ENCODE results near the gene FTMT.

Gene FTMT

DNA sequence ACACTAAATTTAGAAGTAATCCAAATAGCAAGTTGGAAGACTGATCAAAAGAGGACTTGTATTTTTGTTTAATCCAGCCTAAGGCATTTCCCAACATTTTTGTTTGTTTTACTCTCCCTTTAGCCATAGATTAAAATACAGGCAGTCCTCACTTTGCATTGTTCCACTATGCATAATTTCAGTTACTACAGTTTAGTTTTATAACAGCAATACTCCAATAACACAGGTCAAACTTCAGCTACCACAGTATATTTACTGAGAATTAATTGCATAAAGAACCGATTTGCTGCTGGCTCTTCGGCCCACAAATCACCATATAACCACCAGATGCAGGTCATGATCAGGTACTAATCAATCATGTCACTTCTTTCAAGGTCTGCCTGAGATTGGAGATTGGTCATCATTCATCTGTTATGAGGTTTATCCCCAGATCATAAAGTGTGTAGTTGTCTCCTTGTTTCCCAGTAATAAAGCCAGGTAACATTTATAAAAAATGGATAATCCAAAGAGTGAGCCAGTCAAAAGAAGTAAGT, 12.1 kb downstream of the FTMT start:
- Histone ChIP-seq H3K9ac (ENCODE audit: low read length) (no peak overlapping the region), H3K27ac (ENCODE audit: low read depth, low read length) (no peak overlapping the region), H3K9me3 (ENCODE audit: low read length) (no peaks in the 10 kb centered on the region), H3K4me3 (ENCODE audit: low read depth in 1 of 2, low read length in 2 of 2) (no peak overlapping the region), H3K36me3 (ENCODE audit: insufficient read depth, low read length) (no peaks in the 10 kb centered on the region), H3K4me1 (ENCODE audit: insufficient read depth, low read length) (no peaks in the 10 kb centered on the region), H3K27me3 (ENCODE audit: control insufficient read depth in 1 of 2, insufficient read depth in 2 of 2, low read length in 2 of 2) (no peaks in the 10 kb centered on the region)

- Histone ChIP-seq H3K4me1 (ENCODE audit: insufficient read depth, low read length) (no peaks in the 10 kb centered on the region), H3K9ac (ENCODE audit: low read length) (no peak overlapping the region), H3K36me3 (ENCODE audit: insufficient read depth, low read length) (no peaks in the 10 kb centered on the region), H3K4me3 (ENCODE audit: low read depth in 1 of 2, low read length in 2 of 2) (no peak overlapping the region), H3K27me3 (ENCODE audit: control insufficient read depth in 1 of 2, insufficient read depth in 2 of 2, low read length in 2 of 2) (no peaks in the 10 kb centered on the region), H3K9me3 (ENCODE audit: low read length) (no peaks in the 10 kb centered on the region), H3K27ac (ENCODE audit: low read depth, low read length) (no peak overlapping the region)
Measured at GRCh38 chr5:121867403-121867802, 15.7 kb downstream of the FTMT start.

GRCh38 chr5:121870489-121870888, 18.8 kb downstream of the FTMT start:
- no peaks in the 10 kb centered on the region for H3K4me1 ChIP-seq (ENCODE audit: insufficient read depth, low read length)
- no peaks in the 10 kb centered on the region for H3K36me3 ChIP-seq (ENCODE audit: insufficient read depth, low read length)
- H3K4me3 ChIP-seq (ENCODE audit: low read depth in 1 of 2, low read length in 2 of 2) = no peak overlapping the region
- no peaks in the 10 kb centered on the region for H3K27me3 ChIP-seq (ENCODE audit: control insufficient read depth in 1 of 2, insufficient read depth in 2 of 2, low read length in 2 of 2)
- H3K9ac ChIP-seq (ENCODE audit: low read length) = no peak overlapping the region
- no peak overlapping the region for H3K27ac ChIP-seq (ENCODE audit: low read depth, low read length)
- no peaks in the 10 kb centered on the region for H3K9me3 ChIP-seq (ENCODE audit: low read length)

DNA sequence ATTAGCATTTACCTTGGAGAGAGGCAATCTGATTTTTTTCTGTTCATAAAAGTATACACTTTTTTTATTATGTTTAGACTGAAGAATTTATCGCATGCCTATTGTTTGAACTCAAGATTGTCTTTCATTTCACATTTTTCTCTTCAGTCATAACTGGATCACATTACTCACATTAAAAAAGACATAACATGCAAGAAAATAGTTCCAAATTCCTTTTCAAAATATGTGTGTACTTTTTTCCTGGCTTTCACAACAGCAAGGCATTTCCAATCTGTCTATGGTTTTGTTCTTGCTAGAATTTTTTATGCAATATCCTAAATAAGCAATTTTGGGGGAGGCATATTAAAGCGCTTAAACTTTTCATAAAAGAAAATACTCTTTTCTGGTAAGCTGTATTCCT, 21.2 kb downstream of the FTMT start:
- Histone ChIP-seq H3K9me3 (ENCODE audit: low read length) (no peaks in the 10 kb centered on the region), H3K4me1 (ENCODE audit: insufficient read depth, low read length) (no peaks in the 10 kb centered on the region), H3K9ac (ENCODE audit: low read length) (no peak overlapping the region)

GRCh38 chr5:121873409-121873808, 21.7 kb downstream of the FTMT start:
- H3K9ac ChIP-seq (ENCODE audit: low read length) = no peak overlapping the region
- H3K9me3 ChIP-seq (ENCODE audit: low read length) = no peaks in the 10 kb centered on the region
- H3K4me3 ChIP-seq (ENCODE audit: low read depth in 1 of 2, low read length in 2 of 2) = no peak overlapping the region
- H3K36me3 ChIP-seq (ENCODE audit: insufficient read depth, low read length) = no peaks in the 10 kb centered on the region
- H3K27ac ChIP-seq (ENCODE audit: low read depth, low read length) = no peak overlapping the region
- H3K4me1 ChIP-seq (ENCODE audit: insufficient read depth, low read length) = no peaks in the 10 kb centered on the region
- H3K27me3 ChIP-seq (ENCODE audit: control insufficient read depth in 1 of 2, insufficient read depth in 2 of 2, low read length in 2 of 2) = no peaks in the 10 kb centered on the region

More for the DNA sequence above, 21.2 kb downstream of the FTMT start:
- Histone ChIP-seq H3K27me3 (ENCODE audit: control insufficient read depth in 1 of 2, insufficient read depth in 2 of 2, low read length in 2 of 2) (no peaks in the 10 kb centered on the region), H3K4me3 (ENCODE audit: low read depth in 1 of 2, low read length in 2 of 2) (no peak overlapping the region), H3K27ac (ENCODE audit: low read depth, low read length) (no peak overlapping the region), H3K36me3 (ENCODE audit: insufficient read depth, low read length) (no peaks in the 10 kb centered on the region)

DNA sequence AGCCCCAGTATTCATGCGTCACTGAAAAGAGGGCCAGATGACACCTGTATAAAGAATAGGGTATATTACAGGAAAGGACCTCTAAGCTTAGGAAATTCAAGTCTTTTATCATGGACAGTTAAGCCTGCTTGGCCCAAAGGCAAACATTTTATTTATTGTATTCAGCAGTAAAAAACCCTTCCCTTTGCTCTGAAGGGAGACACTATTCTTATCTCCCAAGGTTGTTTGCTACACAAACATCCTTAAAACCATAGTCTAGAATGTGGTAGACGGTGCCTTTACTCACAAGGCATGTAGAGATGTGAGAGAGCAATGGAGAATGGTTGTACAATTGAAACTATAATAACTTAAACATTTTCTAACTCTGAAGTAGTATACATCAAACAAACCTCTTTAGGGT, 33.9 kb downstream of the FTMT start:
- no peaks in the 10 kb centered on the region for H3K9me3 ChIP-seq (ENCODE audit: low read length)
- no peaks in the 10 kb centered on the region for H3K4me1 ChIP-seq (ENCODE audit: insufficient read depth, low read length)
- no peaks in the 10 kb centered on the region for H3K27me3 ChIP-seq (ENCODE audit: control insufficient read depth in 1 of 2, insufficient read depth in 2 of 2, low read length in 2 of 2)
- no peak overlapping the region for H3K27ac ChIP-seq (ENCODE audit: low read depth, low read length)
- H3K9ac ChIP-seq (ENCODE audit: low read length) = no peak overlapping the region
- no peaks in the 10 kb centered on the region for H3K36me3 ChIP-seq (ENCODE audit: insufficient read depth, low read length)
- H3K4me3 ChIP-seq (ENCODE audit: low read depth in 1 of 2, low read length in 2 of 2) = no peak overlapping the region

DNA sequence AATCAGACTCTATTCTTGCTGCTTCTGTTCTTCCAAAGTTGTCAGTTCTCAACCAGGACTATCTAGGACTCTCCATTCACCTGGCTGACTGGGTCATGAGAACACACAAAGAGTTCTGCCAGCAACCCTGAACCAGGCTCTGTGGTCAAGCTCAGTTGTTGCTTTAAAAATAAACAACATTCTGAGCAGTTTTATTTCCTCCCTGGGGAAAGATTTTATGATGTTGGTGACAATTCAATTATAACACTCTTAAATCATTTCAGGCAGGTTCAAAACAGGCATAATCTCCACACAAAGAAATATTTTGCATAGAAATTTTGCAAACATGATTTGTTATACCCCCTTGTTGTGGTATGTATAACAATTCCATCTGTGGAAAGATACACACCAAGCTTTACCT, 36.0 kb downstream of the FTMT start:
- Histone ChIP-seq H3K4me3 (ENCODE audit: low read depth in 1 of 2, low read length in 2 of 2) (no peak overlapping the region), H3K9me3 (ENCODE audit: low read length) (no peaks in the 10 kb centered on the region), H3K27me3 (ENCODE audit: control insufficient read depth in 1 of 2, insufficient read depth in 2 of 2, low read length in 2 of 2) (no peaks in the 10 kb centered on the region), H3K4me1 (ENCODE audit: insufficient read depth, low read length) (no peaks in the 10 kb centered on the region), H3K27ac (ENCODE audit: low read depth, low read length) (no peak overlapping the region), H3K9ac (ENCODE audit: low read length) (no peak overlapping the region), H3K36me3 (ENCODE audit: insufficient read depth, low read length) (no peaks in the 10 kb centered on the region)

- no peak overlapping the region for H3K27ac ChIP-seq (ENCODE audit: low read depth, low read length)
- no peaks in the 10 kb centered on the region for H3K27me3 ChIP-seq (ENCODE audit: control insufficient read depth in 1 of 2, insufficient read depth in 2 of 2, low read length in 2 of 2)
- no peaks in the 10 kb centered on the region for H3K4me1 ChIP-seq (ENCODE audit: insufficient read depth, low read length)
- H3K4me3 ChIP-seq (ENCODE audit: low read depth in 1 of 2, low read length in 2 of 2) = no peak overlapping the region
- no peaks in the 10 kb centered on the region for H3K36me3 ChIP-seq (ENCODE audit: insufficient read depth, low read length)
- no peak overlapping the region for H3K9ac ChIP-seq (ENCODE audit: low read length)
- H3K9me3 ChIP-seq (ENCODE audit: low read length) = no peaks in the 10 kb centered on the region
Measured at GRCh38 chr5:121890297-121890858, 38.7 kb downstream of the FTMT start.

GRCh38 chr5:121897341-121897740, 45.7 kb downstream of the FTMT start:
- H3K27me3 ChIP-seq (ENCODE audit: control insufficient read depth in 1 of 2, insufficient read depth in 2 of 2, low read length in 2 of 2) = no peaks in the 10 kb centered on the region
- no peak overlapping the region for H3K27ac ChIP-seq (ENCODE audit: low read depth, low read length)
- H3K9me3 ChIP-seq (ENCODE audit: low read length) = no peaks in the 10 kb centered on the region
- no peak overlapping the region for H3K9ac ChIP-seq (ENCODE audit: low read length)
- no peaks in the 10 kb centered on the region for H3K36me3 ChIP-seq (ENCODE audit: insufficient read depth, low read length)
- no peak overlapping the region for H3K4me3 ChIP-seq (ENCODE audit: low read depth in 1 of 2, low read length in 2 of 2)
- H3K4me1 ChIP-seq (ENCODE audit: insufficient read depth, low read length) = no peaks in the 10 kb centered on the region

DNA sequence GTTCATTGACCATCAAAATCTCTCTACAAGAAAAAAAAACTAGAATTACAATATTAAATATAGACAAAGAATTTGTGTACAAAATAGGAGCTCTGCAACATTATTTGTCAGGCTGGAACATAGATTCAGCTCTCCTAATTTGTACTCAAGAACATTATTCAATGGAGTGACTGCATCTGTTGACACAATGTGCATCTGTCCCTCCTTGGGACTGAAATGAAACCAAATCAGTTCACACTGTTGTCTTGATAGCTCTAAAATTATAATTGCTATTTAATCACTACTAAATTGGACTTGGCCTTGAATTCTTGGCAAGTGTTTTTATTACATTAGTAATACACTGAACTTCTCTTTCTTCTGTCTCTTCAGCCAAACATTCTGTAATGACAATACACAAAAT, 47.7 kb downstream of the FTMT start:
- Histone ChIP-seq H3K4me3 (ENCODE audit: low read depth in 1 of 2, low read length in 2 of 2) (no peak overlapping the region), H3K9me3 (ENCODE audit: low read length) (no peaks in the 10 kb centered on the region), H3K27ac (ENCODE audit: low read depth, low read length) (no peak overlapping the region), H3K27me3 (ENCODE audit: control insufficient read depth in 1 of 2, insufficient read depth in 2 of 2, low read length in 2 of 2) (no peaks in the 10 kb centered on the region), H3K36me3 (ENCODE audit: insufficient read depth, low read length) (no peaks in the 10 kb centered on the region), H3K9ac (ENCODE audit: low read length) (no peak overlapping the region), H3K4me1 (ENCODE audit: insufficient read depth, low read length) (no peaks in the 10 kb centered on the region)
